Measurements from ENCODE around the gene ANKLE2. TPM values are rescaled to one million over a fixed set of nuclear protein-coding genes. Genes with fewer than 3 reads are reported as not detected.

ANKLE2 gene
- total and polyA plus RNA-seq, 10 donors: 25.7 to 86.5 (median 76.2) TPM

GRCh38 chr12:132677492-132677891 lies 84.1 kb downstream of the ANKLE2 start:
- WGBS, 5 donors: 76 to 96% (median 84%) methylated on average over 9 of the region's 9 CpGs
- intact Hi-C loops (cut with DNase I; ENCODE audit: low total_unique reads): no loop called here
- H3K9me3 ChIP-seq: no peaks in the 10 kb centered on the region
- DNase-seq: no peak
- H3K4me3 ChIP-seq: no peak overlapping the region
- H3K27ac ChIP-seq: peak overlapping the region in 7 of 8 donors; percentile 56 to 82 (median 71)
- TF ChIP-seq, protein P1, sequence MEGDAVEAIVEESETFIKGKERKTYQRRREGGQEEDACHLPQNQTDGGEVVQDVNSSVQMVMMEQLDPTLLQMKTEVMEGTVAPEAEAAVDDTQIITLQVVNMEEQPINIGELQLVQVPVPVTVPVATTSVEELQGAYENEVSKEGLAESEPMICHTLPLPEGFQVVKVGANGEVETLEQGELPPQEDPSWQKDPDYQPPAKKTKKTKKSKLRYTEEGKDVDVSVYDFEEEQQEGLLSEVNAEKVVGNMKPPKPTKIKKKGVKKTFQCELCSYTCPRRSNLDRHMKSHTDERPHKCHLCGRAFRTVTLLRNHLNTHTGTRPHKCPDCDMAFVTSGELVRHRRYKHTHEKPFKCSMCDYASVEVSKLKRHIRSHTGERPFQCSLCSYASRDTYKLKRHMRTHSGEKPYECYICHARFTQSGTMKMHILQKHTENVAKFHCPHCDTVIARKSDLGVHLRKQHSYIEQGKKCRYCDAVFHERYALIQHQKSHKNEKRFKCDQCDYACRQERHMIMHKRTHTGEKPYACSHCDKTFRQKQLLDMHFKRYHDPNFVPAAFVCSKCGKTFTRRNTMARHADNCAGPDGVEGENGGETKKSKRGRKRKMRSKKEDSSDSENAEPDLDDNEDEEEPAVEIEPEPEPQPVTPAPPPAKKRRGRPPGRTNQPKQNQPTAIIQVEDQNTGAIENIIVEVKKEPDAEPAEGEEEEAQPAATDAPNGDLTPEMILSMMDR (IDR thresholded peaks at IDR 0.05 in 8 of 11, conservative IDR thresholded peaks at IDR 0.05 in 3 of 11): no peak
- TF ChIP-seq POLR2A (IDR thresholded peaks at IDR 0.05) (no peak), POLR2AphosphoS5 (IDR thresholded peaks at IDR 0.05) (no peak)
- H3K27me3 ChIP-seq (replicated peaks in 1 of 7): no peaks in the 10 kb centered on the region
- peaks cover 0 to 50% (median 4%) of the 10 kb centered on the region in 6 donors for H3K4me1 ChIP-seq
- peaks cover 0 to 81% (median 48%) of the 10 kb centered on the region in 6 donors for H3K36me3 ChIP-seq

GRCh38 chr12:132675757-132676432 lies 85.7 kb downstream of the ANKLE2 start:
- H3K4me3 ChIP-seq: no peak overlapping the region
- intact Hi-C loops (cut with DNase I; ENCODE audit: low total_unique reads): no loop called here
- no peak for DNase-seq
- H3K9me3 ChIP-seq: no peaks in the 10 kb centered on the region
- WGBS, 5 donors: 87 to 96% (median 93%) methylated on average over 14 of the region's 14 CpGs
- H3K4me1 ChIP-seq: peaks cover 0 to 58% (median 11%) of the 10 kb centered on the region in 6 donors
- H3K36me3 ChIP-seq: peaks cover 0 to 96% (median 58%) of the 10 kb centered on the region in 6 donors
- no peaks in the 10 kb centered on the region for H3K27me3 ChIP-seq (replicated peaks in 1 of 7)
- peak overlapping the region in 6 of 8 donors; percentile 17 to 82 (median 70) for H3K27ac ChIP-seq
- TF ChIP-seq POLR2A (IDR thresholded peaks at IDR 0.05) (no peak), POLR2AphosphoS5 (IDR thresholded peaks at IDR 0.05) (no peak)
- TF ChIP-seq, protein P1 (IDR thresholded peaks at IDR 0.05 in 8 of 11, conservative IDR thresholded peaks at IDR 0.05 in 3 of 11): no peak

Small RNA genes within 50 kb of the gene (small RNA-seq; reads per million reads assigned to genes)
- gene RNA5SP379: 0 to 0.07 (median 0.03) reads per million in 4 donors

Other genes starting within 250 kb of the ANKLE2 start
- 1 to 10 TPM in 1 of 7 donors, under 1 TPM in 4, not detected in 2; 0.54 to 4.1 (median 0.83) TPM for gene LRCOL1, start 151.2 kb downstream of the ANKLE2 start, total RNA-seq
- gene LRCOL1, start 151.2 kb downstream of the ANKLE2 start, polyA plus RNA-seq: 1 to 10 TPM; 2.0 to 4.0 (median 3.8) TPM
- gene P2RX2, start 143.1 kb downstream of the ANKLE2 start, total RNA-seq: 1 to 10 TPM in 5 of 7 donors, under 1 TPM in 2; 0.77 to 3.0 (median 1.7) TPM
- 1 to 10 TPM; 2.8 to 4.5 (median 2.9) TPM for gene P2RX2, start 143.1 kb downstream of the ANKLE2 start, polyA plus RNA-seq
- 100 to 1,000 TPM in 3 of 7 donors, 10 to 100 TPM in 4; 70.1 to 122 (median 99.6) TPM for gene POLE, start 74.5 kb downstream of the ANKLE2 start, total RNA-seq
- gene POLE, start 74.5 kb downstream of the ANKLE2 start, polyA plus RNA-seq: 10 to 100 TPM; 18.1 to 37.6 (median 30.4) TPM
- gene PXMP2, start 74.2 kb downstream of the ANKLE2 start, total RNA-seq: 10 to 100 TPM in 4 of 7 donors, 1 to 10 TPM in 3; 8.4 to 19.6 (median 10.0) TPM
- 10 to 100 TPM in 1 of 3 donors, 1 to 10 TPM in 2; 3.3 to 11.3 (median 7.7) TPM for gene PXMP2, start 74.2 kb downstream of the ANKLE2 start, polyA plus RNA-seq
- 10 to 100 TPM; 19.4 to 28.8 (median 21.7) TPM for gene PGAM5, start 51.0 kb downstream of the ANKLE2 start, total RNA-seq
- 10 to 100 TPM in 2 of 3 donors, 1 to 10 TPM in 1; 8.2 to 24.0 (median 14.1) TPM for gene PGAM5, start 51.0 kb downstream of the ANKLE2 start, polyA plus RNA-seq
- gene GOLGA3, start 67.0 kb upstream of the ANKLE2 start, total RNA-seq: 10 to 100 TPM; 51.3 to 80.9 (median 56.1) TPM
- 10 to 100 TPM in 1 of 3 donors, 1 to 10 TPM in 2; 6.8 to 18.7 (median 7.8) TPM for gene GOLGA3, start 67.0 kb upstream of the ANKLE2 start, polyA plus RNA-seq
- 10 to 100 TPM; 60.4 to 87.2 (median 68.1) TPM for gene CHFR, start 125.8 kb upstream of the ANKLE2 start, total RNA-seq
- gene CHFR, start 125.8 kb upstream of the ANKLE2 start, polyA plus RNA-seq: 10 to 100 TPM; 26.7 to 46.1 (median 41.8) TPM
- gene ZNF605, start 194.5 kb upstream of the ANKLE2 start, total RNA-seq: 10 to 100 TPM; 11.0 to 18.9 (median 12.5) TPM
- gene ZNF605, start 194.5 kb upstream of the ANKLE2 start, polyA plus RNA-seq: 1 to 10 TPM; 1.6 to 3.3 (median 1.9) TPM
- 10 to 100 TPM; 13.2 to 28.7 (median 20.6) TPM for gene ZNF26, start 224.5 kb upstream of the ANKLE2 start, total RNA-seq
- gene ZNF26, start 224.5 kb upstream of the ANKLE2 start, polyA plus RNA-seq: 1 to 10 TPM; 4.0 to 6.1 (median 5.6) TPM

All from spleen (tissue), 11 donors.